ENCODE data around the gene HAPLN3.

DNA sequence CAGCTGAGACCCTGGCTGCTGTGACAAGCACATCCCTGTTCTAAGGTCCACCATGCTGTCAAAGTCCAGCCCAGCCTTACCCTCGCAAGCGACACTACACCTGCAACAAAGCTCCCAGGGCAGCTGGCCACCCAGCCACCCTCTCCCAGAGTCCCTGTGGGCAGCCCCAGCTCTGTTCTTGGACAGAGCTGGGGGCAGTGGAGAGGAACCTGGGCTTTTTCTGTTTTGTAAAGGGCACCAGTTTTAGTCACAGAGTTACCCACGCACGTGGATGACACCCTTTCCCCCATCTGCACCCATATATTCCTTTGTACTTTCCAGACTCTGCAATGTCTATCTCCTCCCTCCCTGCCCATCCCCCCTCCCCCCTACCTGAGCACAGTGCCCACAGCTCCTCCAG, 53.2 kb downstream of the HAPLN3 start:
- TF ChIP-seq, protein P1, sequence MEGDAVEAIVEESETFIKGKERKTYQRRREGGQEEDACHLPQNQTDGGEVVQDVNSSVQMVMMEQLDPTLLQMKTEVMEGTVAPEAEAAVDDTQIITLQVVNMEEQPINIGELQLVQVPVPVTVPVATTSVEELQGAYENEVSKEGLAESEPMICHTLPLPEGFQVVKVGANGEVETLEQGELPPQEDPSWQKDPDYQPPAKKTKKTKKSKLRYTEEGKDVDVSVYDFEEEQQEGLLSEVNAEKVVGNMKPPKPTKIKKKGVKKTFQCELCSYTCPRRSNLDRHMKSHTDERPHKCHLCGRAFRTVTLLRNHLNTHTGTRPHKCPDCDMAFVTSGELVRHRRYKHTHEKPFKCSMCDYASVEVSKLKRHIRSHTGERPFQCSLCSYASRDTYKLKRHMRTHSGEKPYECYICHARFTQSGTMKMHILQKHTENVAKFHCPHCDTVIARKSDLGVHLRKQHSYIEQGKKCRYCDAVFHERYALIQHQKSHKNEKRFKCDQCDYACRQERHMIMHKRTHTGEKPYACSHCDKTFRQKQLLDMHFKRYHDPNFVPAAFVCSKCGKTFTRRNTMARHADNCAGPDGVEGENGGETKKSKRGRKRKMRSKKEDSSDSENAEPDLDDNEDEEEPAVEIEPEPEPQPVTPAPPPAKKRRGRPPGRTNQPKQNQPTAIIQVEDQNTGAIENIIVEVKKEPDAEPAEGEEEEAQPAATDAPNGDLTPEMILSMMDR (IDR thresholded peaks at IDR 0.05), result no peak
- no peak for TF ChIP-seq POLR2A (IDR thresholded peaks at IDR 0.05)
